GM21786 (cell line): ENCODE results near the gene GMCL1.
"Not testable (repeated sequence)": the region's sequence is repeated elsewhere in the genome, so short reads cannot be mapped to it uniquely, and the experiment has no call there.

Source experiments
- ATAC-seq: cut with Tn5 transposase; IDR thresholded peaks from one replicate; pipeline ENCODE4 v1.9.1; 2021; ENCODE audit not compliant: unreplicated experiment

The GMCL1 gene

DNA sequence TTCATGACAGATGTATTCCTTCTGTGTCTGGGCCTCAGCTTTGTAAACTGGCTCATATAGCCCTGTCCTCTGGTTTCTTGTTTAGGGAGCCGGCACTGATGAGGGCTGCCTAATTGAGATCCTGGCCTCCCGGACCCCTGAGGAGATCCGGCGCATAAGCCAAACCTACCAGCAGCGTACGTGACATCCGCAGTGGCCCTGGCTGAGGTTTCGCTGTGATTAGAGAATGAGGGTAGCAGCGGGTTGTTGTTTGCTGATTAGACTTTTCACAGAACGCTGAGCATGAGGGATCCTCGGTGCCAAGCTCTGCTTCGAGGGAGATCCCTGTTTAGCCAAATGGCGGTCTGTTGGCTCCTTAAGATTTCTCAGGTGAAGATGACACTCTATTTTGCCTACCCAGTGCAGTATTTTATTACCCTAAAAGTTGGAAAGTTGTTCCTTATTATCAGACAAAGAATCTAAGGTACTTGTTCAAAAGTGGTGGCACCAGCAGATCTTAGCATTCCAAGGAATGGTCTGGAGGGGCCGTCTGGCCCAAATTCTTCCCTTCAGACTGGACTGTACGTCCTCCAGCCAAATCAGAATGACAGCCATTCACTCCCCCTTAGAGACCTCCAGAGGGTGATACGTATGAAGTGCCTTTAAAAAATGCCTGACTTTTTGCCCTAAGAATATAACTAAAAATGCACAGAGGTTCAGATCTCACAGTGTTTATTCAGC lies 21.5 kb upstream of the GMCL1 start:
- no peak for ATAC-seq

DNA sequence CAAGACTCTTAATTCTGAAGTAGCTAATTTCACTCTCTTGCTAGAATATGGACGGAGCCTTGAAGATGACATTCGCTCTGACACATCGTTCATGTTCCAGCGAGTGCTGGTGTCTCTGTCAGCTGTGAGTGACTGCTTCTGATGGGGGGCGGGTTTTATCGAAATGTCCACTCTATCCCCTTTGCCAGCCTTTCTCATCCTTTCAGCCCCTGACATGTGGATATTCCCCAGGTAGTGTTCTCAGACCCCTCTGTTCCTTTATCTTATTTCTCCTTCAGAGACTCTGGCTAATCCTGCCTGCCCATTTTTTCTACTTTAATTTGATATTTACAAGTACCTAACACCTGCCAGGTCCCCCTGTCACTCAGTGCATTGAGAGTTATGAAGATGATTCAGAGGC lies 18.9 kb upstream of the GMCL1 start:
- no peak for ATAC-seq

DNA sequence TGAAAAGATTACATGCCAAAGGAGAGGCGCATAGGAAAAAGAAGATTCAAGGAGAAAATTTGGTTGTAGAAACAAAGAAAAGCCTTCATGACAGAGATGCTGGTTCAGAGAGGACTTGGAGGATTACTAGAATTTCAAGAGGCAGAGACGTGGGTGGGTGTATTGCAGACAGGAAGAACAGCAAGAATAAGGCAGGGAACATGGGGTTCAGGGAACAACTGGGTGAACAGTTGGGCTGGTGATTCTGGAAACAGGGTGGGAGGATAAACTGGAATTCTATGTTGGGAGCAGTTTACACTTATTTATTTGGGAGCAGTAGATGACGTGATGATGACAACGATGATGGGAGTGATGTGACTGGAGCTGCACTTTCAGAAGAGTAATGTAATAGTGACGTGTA lies 18.4 kb upstream of the GMCL1 start:
- no peak for ATAC-seq

DNA sequence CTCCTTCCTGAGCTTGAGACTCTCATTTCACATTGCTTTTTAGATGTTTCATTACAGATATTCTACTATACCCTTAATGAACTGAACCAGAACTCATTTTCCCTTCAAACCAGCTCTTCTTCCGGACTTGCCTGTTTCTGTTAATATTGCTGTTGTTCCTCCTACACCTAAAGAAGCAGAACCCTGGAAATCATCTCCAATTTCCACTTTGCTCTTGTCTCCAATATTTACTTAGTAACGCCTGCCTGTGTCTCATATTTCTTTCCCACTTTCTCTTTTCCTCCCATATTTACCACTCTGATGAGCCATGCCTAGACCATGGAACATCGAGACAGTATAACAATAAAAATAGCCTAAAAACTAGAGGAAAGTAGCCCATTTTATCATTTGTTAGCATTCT lies 17.9 kb upstream of the GMCL1 start:
- no peak for ATAC-seq

DNA sequence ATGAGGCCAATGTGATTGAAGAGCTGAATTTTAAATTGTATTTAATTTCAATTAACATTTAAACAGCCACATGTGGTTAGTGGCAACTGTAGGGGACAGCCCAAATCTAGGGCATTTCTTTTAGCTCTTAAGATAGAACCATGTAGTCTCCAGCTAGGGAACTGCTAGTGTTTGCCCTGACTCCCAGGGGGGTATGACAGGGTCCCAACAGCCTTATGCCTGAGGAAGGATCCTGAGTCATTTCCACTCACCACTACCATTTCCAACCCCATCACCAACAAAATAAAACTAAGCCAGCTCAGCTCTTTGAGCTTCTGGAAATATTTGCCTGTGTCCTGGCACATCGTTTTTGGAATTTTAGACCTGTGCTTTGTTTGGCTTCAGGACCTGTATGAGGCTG lies 13.7 kb upstream of the GMCL1 start:
- ATAC-seq: no peak

DNA sequence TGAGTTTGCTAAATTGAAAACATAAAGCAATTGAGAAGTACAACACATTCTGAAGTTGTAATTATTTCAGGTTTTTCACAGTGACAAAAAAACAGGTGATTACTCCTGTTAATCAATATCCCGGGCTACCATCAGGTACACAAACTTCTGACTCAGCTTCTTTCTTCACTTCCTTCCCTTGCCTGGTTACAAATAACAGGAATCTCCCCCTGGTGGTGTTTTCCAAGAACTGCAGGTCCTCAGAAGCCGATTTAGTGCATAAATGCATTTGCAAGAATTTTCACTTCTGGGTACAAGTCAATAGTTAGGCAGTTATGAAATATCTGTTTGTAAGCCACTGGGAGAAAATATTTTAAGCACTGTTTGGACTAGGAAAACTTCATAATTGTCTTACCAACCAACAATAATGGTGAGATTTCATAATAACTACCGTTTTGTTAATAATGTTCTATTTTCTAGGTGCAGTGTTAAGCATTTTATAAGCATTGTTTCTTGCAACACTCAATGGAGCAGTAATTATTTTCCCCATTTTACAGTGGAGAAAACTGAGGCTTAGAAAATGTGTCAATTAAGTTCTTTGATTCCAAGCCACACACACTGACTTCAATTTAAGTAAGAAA lies 12.4 kb upstream of the GMCL1 start:
- ATAC-seq: no peak

DNA sequence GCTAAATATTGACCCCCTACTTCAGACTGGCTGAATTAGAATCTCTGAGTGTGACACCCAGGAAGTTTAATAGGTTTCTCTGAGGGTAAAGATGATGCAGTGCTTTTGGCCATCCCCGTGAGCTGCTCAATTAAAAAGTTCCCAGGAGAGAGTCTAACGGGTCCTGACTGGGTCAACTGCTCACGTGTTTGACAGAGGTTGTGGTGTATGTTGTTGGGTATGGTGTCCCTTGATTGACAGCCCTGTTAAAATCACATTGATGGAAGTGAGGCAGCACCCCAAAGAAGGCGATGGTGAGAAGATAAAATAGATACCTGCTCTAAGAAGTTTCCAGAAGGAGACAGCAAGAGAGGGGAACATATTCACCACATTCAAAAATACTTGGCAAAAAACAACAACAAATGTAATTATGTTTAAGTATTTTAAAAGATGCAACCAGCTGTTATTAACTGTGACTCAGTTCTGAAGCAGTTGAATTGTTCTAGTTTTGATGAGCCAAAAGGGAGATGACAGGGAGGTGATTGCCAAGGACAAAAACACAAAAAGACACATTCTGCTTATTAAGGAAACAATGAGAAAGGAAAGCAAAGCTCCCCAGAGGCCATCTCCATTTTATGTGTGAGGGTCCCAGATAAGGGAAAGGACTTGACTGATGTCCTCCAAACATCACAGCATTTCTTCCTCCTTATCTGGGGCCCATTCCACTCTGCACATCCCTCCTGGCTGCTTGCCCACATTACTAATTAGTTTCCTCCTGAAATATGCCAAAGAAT lies 11.5 kb upstream of the GMCL1 start:
- ATAC-seq: no peak

DNA sequence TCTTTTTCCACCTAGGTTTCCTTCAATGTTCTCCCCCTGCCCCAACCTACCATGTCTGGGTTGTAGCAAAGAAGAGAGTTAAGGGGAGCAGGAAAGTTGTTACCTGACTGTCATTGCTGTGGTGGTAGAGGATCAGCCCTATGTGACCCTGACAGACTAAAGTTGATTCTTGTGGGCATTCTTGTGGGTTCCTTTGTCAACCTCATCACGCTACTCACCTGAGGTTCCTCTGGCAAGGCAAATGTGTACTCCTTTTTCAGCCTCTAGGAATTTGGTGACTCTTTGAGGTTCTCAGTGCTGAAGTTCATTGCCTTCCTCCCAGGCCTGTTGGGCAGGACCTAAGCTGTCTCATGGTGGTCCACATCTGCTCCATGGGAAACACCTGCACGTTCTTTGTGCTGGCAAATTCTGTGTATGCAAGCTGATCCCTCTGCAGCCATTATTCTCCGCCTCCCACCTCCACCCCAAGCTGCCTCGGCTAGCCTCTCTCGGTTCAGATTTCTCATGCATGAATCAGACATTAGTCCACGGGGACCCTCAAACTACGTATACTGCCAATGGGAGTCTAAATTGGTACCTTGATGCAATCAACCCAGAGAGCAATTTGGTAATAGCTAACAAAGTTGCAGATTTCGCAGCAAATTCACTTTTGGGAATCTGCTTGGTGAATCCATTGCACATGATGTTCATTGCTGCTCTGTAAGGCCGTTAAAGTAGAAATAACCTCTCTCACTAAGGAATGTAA lies 1.5 kb upstream of the GMCL1 start:
- ATAC-seq: no peak

DNA sequence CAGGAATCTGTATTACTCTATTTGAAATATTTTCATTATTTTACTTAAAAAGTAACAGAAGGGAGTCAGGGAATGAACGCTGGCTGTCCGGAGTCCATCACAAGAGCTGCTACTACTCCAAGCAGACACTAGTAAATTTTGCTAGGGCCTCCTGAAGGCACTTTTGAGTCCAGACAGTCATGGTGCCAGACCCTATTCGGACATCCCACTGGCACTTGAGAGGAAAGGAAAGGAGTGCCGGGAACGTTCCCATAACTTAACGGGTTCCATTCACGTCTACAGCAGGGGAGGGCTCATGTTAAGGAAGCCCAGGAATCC lies 563 bp upstream of the GMCL1 start:
- ATAC-seq: peak; percentile 5

DNA sequence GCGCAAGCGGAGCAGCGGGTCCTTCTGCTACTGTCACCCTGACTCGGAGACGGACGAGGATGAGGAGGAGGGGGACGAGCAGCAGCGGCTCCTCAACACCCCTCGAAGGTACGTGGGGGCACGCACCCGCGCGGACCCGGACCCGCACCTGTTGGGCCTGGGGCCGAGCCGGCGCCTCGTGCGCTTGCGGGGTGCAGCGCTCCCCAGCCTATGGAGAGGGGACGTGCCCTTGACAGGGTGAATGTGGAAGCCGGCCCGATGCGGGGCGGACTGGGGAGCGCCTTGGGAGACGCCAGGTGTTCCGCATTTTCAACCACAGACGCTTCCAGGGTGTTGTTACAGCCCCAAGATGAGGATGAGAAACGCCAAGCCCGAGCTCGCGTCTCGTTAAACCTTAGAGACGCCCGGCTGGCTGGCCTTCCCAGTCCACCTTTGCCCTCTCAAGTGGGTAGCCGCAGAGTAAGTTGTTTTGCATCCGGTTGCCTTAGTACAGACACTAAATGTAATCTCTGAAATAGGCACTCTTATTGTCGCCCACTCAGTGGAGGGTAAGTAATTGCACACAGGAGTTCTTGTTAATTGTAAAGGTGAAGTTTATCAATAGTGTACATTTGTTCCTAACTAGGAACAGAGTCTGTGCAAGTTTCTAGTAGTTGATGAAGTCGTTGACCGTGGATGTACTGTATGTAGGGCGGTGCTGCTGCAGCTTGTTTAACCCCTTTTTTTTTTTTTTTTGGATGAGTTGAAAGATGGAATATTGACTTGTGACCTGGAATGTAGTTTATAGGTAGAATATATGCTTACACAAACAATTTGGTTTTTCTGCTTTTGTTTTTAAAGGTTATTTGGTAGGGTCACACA lies 815 bp downstream of the GMCL1 start:
- ATAC-seq: peak; percentile 21

DNA sequence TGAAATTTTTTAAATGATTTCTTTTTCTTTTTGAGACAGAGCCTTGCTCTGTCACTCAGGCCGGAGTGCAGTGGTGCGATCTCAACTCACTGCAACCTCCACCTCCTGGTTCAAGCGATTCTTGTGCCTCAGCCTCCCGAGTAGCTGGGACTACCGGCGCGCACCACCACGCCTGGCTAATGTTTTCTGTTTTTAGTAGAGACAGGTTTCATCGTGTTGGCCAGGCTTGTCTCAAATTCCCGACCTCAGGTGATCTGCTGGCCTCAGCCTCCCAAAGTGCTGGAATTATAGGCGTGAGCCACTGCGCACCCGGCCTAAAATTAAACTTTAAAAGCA lies 1.4 kb downstream of the GMCL1 start:
- not testable (repeated sequence) for ATAC-seq

DNA sequence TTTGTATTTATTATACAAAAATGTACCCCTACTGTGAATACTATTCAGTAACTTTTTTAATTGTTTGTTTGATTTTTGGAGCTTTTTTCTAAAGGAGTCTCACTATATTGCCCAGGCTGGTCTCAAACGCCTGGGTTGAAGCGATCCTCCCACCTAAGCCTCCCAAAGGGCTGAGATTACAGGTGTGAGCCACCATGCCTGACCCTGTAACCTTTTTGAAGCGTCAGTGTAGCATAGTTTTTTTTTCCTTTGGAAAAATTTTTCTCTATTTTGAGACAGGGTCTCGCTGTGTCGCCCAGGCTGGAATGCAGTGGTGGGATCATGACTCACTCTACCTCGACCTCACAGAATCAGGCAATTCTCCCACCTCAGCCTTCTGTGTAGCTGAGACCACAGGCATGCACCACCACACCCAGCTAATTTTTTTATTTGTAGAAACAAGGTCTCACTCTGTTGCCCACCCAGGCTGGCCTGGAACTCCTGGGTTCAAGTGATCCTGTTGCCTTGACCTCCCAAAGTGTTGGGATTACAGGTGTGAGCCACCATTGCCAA lies 2.0 kb downstream of the GMCL1 start:
- ATAC-seq: no peak

DNA sequence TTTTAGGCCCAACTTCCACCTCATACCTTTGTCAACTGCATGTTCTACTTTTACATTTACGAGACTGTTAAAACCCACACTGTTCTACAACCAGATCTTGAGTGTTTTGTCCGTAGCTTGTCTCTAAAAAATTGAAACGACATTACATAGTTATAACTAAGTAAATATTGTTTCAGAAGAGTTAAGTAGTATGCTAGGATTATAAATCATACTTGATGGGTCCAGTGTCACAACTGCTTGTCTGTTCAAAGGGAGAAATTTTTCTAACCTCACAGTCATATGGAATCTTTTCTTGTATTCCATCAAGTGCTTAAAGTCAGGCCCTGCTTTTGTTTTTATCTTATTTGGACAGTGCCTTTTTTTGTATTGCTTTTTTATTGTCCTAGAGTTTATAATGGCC lies 4.3 kb downstream of the GMCL1 start:
- ATAC-seq: no peak

DNA sequence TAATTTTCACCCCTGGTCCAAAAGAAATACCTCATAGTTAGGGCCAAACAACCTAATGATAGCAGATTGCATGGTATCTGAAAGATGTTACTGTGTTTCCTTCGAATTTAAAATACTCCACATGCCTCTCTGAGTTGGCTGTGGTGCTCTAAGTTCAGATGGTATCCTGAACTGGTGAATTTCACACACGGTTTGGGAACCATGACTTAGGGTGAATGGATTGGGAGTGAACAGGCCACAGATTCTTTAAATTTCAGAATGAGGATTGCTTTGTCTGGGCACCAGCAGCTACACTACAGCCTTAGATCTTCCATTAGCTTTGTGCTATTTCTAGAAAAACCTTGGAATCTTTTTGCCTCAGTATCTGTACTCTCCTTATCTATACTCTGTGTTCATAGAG lies 6.2 kb downstream of the GMCL1 start:
- ATAC-seq: no peak

DNA sequence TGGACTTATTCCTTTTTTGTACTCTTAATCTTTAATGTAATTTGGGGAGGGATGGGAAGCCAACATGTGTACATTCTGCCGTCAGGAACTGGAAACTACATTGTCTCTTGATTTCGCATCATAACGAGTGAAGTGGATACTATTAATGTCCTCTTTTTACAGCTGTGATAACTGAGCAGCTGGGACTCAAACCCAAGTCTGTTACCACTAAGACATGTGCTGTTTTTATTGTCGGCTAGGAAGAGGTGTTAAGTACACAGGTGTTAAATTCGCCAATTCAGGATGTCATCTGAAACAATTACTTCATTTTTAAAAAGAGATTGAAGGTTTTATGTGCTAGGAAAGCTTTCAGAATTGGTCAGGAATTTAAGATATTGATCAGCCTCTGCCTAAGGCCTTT lies 6.9 kb downstream of the GMCL1 start:
- ATAC-seq: no peak

DNA sequence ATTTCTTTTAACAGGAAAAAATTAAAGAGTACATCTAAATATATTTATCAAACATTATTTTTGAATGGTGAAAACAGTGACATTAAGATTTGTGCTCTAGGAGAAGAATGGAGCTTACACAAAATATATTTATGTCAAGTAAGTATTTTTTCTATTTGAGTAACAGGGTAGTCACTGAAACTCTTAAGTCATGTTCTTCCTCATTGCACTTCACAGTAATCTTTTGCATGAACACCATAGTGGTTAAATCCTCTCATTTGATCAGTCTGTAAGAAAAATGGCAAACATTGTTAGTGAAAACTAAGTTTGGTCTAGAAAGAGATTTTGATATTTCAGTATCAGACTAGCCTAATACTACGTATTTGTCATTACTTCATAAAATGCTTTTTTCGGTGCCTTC lies 8.1 kb downstream of the GMCL1 start:
- no peak for ATAC-seq

DNA sequence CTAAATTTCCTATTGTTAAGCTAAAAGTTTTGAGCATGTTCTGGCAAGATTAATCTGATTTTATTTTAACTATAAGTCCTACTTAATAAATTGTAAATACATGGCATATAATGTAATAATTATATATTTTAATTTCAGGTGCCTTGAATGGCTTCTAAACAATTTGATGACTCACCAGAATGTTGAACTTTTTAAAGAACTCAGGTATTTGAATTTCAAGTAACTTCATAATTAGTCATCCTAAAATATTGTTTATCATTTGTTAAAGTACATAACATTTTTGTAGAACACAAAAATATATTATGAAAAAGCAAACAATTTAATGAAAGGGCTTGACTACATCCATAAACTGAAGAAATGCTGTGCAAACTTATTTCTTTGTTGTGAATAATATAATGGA lies 14.5 kb downstream of the GMCL1 start:
- no peak for ATAC-seq

DNA sequence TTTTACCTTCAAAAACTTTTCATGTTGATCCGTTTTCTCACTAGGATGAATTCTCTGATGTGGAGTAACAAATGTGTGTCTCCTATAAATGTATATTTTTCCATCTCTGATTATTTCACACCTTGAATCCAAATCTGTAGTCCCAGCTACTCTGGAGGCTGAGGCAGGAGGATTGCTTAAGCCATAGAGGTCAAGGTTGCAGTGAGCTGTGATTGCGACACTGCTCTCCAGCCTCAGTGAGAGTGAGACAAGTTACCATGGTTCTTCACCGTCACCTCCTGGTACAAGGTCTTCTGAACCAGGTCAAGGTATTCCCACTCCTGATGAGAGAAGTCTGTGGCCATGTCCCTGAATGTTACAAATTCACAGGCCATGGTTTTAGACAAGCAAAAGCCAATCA lies 15.1 kb downstream of the GMCL1 start:
- no peak for ATAC-seq

DNA sequence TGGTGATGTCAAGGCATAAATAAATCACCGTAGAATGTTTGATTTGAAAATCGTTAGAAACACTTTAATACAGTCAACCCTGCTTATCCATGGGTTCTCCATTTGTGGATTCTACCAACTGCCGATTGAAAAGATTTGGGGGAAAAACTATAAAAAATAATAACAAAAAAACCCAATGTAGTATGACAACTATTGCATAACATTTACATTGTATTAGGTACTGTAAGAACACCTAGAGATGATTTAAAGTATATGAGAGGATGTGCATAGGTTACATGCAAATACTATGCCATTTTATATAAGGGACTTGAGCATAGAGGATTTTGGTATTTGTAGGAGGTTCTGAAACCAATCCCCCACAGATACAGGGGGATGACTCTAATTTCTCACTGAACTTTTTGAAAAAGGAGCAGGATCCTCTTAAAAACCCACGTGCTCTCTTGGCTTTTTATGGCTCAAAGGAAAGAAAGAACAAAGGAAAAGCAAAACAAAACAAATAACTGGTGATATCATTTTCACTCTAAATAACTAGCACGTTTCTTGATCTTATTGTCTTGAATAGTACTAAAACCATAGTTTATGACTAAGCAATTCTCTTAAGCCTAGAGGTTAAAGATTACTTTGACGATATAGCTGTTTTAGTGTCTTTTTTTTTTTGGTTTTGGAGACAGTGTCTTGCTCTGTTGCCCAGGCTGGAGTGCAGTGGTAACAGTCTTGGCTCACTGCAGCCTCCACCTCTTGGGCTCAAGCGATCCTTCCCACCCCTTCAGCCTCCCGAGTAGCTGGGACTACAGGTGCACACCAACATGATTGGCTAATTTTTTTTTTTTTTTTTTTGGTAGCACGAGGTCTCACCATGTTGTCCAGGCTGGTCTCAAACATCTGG lies 17.0 kb downstream of the GMCL1 start:
- ATAC-seq: no peak
